ENCODE data around the gene MAD1L1.

DNA sequence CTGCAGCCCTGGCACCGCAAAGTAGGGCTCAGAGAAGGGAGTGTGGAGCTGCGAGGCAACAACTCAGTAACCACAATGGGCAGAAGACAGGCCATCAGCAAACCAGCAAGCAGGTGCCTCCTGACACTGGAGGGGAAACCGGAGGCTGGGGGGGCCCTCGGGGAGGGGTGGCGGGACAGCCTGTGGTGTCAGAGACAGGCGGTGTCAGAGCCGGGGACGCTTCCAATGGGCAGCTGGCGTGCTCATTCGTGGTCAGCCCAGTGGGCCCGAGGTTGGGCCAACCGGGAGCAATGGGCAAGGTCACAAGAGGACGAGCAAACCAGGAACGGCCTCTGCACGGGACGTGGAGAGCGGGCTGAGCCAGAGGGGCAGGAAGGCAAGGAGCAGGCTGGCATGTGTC lies 158.1 kb downstream of the MAD1L1 start:
- TF ChIP-seq EZH2phosphoT487 (IDR thresholded peaks at IDR 0.05; ENCODE audit: insufficient read depth, low read depth) = no peak
- TF ChIP-seq EZH2 (IDR thresholded peaks at IDR 0.05; ENCODE audit: insufficient read depth, poor library complexity, severe bottlenecking) = no peak
